GM18909 (cell line): ENCODE data around the gene ERCC6.

Experiments used
- ATAC-seq: cut with Tn5 transposase; IDR thresholded peaks from one replicate; pipeline ENCODE4 v1.9.1; 2021; ENCODE audit warnings: mild to moderate bottlenecking; ENCODE audit not compliant: unreplicated experiment, poor library complexity

ERCC6 gene

DNA sequence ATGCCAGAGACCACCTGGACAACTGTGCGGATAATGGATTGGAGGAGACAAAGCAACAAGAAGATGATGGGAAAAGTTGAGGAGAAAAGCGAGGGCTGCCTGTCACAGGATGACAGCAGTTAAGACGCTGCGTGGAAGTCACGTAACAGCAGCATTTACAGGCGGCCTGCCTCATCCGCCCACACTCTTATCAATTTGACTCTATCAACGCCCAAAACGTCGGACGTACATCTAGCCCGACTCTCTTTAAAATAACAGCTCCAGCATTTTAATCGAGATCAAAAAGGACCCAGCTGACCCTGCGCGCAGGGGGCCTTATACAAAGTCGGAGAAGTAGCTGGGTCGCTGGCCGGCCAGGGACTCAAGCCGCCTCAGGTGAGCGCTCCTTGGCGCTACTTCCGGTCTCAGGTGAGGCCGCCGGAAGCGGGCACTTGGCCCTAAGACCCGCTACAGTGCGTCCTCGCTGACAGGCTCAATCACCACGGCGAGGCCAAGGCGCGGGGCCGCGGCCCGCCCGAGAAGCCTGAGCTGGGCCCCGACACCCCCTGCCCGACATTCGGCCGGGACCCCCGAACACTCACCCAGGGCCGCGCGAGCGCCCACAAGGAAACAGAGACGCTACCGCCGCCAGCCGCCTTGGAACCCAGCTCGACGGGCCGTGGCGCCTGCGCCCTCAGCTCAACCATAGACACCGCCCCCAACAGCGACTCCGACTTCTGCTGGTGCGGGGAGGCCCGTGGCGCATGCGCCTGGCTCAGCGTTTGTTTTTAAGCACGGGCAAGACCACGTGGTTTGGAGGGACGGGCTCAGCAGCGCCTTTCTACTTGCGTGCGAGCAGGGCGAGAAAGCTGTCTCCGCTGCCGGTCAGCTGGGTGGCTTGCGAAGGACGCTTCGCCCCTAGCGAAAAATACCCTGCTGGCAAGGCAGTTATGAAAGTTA lies at the start of gene ERCC6:
ERCC6 (minus strand) TSS at position 741 of the 939 bp plus-strand sequence.
- peak; percentile 83 for ATAC-seq

DNA sequence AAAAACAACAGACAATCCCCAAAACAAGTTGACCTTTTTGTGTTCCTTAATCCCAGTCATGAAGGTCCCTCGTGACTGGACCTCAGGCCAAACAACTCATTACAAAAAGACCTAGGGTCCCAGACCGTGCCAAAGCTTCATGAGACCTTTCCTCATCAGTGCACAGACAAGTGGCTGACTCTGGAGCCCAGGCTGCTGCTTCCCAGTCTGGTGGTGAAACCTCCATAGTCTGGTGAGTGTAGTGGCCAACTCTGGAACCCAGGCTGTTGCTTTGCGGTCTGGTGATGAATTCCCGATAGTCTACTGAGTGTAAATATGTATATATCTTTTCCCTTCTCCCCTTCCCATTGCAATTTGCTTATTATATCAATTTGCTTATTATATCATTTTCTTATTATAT lies 49.1 kb upstream of the ERCC6 start:
- ATAC-seq = no peak

DNA sequence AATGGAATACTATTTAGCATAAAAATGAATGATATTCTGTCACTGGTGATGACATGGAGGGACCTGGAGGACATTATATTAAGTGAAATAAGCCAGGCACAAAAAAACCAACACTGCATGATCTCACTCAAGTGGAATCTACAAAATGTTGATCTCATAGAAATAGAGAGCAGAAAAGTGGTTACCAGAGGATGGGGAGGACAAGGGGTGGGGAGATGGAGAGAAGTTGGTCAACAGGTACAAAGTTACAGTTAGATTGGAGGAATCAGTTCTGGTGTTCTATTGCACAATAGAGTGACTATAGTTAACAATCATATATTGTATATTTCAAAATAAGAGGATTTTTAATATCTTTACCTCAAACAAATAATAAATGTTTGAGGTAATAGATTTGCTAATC lies 46.5 kb upstream of the ERCC6 start:
- no peak for ATAC-seq

DNA sequence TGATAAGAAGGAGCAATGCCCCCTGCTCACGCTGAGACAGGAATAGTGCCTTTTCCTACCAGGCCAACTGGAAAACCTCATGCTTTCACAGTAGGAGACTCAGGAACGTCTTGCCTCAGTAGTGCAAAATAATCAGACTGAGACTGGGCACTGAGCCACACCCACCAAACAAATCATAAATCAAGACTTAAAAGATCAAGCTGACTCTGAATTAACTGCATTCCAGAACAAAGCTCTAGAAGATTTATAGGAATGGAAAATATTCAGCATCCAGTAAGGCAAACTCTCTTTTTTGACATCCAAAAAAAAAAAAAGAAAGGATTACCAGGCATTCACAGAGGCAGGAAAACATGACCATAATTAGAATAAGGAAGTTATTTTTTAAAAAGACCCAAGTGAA lies 40.7 kb upstream of the ERCC6 start:
- no peak for ATAC-seq

DNA sequence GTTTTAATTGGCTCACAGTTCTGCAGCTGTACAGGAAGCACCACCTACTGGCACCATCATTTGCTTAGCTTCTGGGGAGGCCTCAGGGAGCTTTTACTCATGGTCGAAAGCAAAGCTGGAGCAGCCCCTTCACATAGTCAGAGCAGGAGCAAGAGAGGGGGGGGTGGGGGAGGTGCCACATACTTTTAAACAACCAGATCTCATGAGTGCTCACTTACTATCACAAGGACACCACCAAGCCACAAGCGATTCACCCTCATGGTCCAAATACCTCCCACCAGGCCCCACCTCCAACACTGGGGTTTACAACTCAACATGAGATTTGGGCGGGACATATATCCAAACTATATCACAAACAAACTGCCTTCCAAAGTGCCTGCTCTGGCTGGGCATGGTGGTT lies 39.5 kb upstream of the ERCC6 start:
- no peak for ATAC-seq

DNA sequence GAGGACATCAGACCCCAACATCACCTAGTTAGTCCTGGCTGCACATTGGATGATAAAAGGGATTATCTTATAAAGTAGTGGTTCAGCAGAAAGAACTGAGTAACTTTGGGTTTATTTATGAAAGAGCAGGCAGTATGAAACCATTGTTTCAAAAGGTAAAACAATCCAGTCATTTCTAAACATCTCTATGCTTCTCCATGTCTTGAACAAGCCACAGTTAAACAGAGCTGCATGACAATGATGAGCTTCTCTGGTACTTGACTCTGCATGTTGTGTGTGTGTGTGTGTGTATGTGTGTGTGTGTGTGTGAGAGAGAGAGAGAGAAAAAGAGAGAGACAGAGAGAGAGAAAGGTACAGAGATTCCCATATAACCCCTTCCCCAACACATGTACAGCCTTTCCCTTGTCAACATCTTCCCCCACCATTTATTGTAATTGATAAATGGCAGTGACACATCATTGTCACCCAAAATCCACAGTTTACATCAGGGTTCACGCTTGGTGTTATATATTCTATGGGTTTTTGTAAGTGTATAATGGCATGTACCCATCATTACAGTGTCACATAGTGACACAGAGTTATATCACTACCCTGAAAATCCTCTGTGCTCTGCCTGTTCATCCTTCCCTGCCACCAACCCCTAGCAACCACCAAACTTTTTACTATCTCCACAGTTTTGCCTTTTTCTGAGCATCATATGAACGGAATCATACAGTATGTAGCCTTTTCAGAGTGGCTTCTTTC lies 38.4 kb upstream of the ERCC6 start:
- ATAC-seq = no peak

DNA sequence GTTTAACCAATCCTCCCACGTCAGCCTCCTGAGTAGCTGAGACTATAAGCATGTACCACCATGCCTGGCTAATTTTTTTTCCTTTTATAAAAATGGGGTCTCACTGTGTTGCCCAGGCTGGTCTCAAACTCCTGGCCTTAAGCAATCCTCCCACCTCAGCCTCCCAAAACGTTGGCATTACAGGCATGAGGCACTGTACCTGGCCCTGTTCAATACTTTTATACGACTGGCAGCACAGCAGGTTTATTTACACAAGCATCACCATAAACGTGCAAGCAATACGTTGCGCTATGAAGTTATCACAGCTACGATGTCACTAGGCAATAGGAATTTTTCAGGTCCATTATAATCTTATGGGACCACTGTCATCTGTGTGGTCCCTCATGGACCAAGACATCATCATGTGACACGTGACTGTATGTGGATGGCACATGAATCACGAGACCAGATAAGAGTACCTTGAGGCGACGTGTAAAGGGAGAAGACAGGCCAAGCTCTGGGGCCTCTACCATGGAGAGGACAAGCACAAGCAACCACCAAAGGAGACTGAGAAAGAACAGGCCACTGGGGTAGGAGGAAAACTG lies 36.7 kb upstream of the ERCC6 start:
- ATAC-seq = no peak

DNA sequence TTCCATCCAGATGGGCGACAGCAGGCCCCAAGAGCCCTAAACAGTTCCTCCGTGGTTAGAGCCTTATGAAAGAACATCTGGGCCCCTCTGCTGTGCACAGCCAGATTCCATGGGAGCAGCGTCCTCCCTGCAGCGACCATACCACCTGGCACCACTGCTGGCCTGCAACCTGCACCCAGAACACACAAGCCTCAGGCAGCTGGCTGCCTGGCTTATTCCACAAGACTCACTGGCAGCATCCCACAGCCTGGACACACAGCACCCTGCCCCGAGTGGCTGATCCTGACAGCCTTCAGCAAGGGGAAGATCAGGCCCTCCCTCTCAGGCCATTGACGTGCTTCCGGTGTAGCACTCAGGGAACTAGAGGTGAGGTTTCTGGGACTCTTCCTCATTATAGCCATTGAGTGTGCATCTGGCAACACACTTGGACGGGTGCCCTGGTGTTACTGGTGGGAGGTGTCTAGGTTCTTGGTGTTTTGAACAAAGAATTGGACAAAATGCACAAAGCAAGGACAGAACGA lies 33.7 kb upstream of the ERCC6 start:
- no peak for ATAC-seq

DNA sequence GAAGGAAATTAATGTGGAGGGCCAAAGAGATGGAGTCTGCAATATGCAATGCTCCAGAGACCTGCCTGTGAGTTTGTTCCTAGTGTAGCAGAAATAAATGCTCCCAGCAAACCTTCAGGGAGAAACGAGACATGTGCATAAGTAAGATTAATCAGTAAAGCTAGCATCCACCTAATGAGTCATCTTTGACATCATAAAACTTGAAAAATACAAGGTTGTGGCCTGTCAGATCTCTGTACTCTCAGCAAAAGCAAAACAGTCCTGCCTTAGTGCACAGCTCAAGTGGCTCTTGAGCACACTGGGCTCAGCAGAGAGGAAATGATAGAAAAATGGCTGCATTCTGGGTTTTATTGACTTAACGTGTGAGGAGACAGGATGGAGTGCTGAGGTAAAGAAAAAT lies 32.5 kb upstream of the ERCC6 start:
- no peak for ATAC-seq

DNA sequence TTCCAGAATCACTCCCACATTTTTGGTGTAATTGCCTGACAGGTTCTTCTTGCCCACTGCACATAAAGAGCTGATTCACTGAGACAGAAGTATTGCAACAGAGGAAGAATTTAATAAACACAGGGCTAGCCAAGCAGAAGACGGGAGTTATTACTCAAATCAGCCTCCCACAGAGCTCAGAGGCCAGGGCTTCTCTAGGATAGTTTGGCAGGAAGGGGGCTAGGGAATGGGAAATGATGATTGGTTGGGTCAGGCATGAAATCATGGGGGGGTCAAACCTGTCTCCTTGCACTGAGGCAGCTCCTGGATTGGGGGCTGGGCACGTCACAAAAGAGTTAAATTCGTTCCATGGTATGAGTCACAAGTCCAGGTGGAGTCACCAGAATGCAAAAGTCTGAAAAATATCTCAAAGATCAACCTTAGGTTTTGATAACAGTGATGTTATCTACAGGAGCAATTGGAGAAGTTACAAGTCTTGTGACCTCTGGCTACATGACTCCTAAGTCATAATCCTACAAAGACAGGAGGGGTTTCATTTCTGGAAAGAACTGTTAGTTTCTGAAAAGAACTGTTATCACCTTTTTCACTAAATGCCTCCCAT lies 30.2 kb upstream of the ERCC6 start:
- ATAC-seq = no peak

DNA sequence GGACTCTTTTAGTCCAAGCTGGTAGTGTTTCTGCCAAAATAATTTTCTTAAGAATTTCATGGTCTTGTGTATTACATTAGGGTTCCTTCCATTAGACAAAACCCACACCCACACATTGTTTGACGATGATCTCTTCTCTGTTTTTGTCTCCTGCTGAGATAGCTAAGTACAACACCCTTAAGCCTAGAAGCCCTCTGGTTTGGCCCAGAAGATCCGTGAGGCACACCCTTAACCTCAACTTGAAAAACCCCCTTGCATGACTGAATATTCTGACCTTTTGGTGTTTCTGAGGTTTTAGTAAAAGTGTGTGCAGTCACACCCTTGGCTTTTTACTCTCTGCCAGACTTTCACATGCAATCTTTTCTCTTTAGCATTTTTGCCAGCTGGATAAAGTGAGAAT lies 29.3 kb upstream of the ERCC6 start:
- no peak for ATAC-seq

DNA sequence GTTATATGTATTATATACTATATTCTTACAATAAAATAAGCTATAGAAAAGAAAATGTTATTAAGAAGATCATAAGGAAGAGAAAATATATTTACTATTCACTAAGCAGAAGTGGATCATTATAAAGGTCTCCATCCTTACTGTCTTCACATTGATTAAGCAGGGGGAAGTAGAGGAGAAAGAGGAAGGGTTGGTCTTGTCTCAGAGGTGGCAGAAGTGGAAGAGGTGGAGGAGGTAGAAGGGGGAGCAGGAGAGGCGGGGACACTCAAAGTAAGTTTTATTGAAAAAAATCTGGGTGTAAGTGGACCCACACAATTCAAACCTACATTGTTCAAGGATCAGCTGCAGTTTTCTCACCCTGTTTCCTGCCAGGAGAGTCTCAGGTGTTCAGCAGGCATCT lies 28.9 kb upstream of the ERCC6 start:
- no peak for ATAC-seq

DNA sequence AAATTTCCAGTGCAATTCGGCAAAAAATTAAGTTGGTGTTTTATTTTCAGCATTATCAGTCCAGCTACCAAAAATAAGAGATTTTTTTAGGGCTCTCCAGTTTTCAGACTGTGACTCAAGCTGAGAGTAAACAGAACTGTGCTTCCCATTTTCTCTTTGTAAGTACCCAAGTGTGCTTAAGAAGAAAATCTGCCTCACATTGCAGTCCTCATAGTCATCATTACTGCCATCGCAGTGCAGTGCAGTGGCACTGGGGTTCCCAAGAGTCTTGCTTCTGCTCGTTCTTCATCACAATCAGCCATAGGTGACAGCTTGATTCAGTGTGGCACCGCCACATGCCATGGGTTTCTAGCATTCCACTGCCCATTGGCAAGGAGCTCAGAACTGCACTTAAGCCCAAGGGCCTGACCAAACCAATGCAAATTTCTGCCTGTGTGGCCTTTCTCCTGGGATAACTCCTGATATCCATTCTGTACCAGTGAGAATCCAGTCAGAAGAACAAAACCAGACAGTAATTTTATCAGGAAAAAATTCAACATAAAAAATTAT lies 25.6 kb upstream of the ERCC6 start:
- ATAC-seq = no peak

DNA sequence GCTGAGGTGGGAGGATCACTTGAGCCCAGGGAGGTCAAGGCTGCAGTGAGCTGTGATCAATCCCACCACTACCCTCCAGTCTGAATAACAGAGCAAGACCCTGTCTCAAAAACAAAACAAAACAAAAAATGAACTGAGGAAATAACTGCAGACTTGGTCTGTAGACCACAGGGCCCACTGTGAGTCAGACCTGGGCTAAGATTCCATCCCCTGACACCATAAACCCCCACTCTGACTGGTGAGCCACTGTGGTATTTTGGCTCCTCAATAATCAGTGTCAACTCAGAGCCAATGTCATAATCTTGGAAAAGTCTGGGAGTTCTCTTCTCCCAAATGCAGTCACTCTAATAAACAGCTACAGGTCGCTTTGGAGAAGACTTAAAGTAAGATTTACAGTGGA lies 24.0 kb upstream of the ERCC6 start:
- ATAC-seq = no peak

DNA sequence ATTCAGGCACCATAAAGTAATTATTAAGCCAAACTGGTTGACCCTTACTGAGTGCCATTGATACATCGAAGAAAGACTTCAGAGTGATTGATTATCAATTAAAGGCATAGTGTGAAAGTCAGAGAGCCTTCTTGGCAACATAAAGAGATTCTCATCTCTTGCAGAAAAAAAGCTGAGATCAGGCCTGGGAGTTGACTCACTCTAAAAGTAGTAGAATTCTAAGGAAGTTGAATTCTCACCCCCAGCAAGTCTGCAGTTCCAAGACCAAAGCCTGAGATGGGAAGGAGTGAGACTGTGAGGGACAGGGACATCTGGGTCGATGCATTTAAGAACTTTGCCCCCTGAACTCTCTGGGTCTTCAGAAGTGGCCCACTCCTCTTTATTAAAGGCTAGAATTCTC lies 21.6 kb upstream of the ERCC6 start:
- ATAC-seq = no peak

DNA sequence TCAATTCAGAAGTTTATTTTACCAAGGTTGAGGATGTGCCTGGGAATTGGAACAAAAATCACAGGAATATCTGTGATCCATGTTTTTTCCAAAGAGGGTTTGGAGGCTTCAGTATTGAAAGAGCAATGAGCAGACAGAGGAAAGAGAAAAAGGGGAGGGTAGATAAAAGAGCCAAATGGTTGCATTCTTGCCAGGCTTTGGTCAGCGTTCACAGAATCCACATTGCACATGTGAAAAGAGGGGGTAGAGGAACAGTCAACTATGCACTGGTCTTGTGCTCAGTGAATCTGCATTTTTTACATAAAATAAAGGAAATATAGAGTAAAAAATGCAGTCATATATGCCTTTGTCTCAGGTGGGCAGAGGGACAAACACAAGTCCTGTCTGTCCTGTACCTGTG lies 20.6 kb upstream of the ERCC6 start:
- ATAC-seq = no peak

DNA sequence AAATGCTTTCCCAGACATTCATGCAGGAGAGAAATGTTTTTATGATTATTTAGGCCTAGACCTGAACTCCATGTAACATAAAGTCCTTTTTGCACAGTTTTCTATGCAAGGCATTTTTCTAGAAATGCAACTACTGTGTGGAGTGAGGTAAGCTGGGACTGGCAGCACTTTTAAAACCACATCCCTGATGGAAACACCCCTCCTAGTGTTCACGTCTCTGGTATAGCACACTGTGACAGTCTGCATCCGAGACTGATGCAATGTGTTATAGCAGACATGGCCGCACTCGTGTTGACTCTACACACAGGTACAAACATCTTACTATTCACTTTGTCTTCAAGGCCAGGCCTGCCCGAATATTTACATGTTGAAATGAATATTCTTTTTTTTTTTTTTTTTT lies 19.3 kb upstream of the ERCC6 start:
- ATAC-seq = no peak

DNA sequence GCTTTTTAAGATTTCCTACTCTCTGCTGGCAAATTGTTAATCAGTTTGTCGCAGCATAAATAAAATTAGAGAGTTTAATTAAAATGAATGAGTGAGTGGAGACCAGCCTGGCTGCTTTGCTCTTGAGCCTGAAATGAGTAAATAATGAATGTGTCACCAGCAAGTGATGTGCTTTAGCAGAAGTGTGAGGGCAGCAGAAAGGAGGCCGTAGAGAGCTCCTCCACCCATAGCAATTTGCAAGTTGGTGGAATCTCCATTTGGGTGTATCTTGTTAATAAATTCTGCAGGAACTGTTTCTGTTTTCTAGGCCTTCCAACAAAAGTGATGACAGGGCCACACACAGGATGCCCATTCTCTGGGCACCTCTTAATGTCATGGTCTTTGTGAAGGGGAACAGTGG lies 18.8 kb upstream of the ERCC6 start:
- no peak for ATAC-seq

DNA sequence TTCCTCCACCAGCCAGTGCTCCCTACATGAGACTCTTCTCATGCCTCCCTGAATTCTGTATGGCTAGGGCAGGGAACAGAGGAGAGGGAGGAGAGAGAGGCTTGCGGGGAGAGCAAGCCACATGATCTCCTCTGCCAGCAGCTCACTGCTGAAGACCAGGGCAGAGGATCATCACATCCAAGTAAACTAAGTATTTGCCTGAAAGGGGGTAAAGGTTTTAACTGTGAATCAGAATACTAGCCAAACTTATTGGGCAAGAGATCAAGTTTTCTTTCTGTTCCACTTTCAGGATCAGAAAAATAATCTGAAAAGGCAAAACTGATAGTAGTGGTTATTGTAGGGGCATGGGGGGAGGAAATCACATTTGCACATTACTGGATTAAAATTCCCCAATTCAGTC lies 17.8 kb upstream of the ERCC6 start:
- ATAC-seq = no peak

DNA sequence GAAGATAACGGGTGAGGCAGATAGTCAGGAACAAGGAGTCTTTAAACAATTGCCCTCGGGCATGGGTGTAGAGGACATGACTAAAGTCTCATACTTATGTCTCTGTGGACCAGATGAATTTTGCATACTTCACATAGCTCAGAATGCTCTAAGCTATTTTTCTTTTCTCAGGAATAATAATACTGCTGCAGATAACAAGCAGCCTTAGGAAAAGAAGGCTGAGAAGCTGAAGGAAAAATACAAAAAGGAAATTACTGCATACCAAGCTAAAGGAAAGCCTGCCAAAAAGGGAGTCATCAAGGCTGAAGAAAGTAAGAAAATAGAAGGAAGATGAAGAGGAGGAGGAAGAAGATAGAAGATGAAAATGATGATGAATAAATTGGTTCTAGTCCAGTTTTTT lies 13.4 kb upstream of the ERCC6 start:
- ATAC-seq = no peak
